GM21423 (cell line): ENCODE measurements around the gene ZNHIT1.
"Not testable (repeated sequence)": the region's sequence is repeated elsewhere in the genome, so short reads cannot be mapped to it uniquely, and the experiment has no call there.

Experiments
- ATAC-seq: cut with Tn5 transposase; IDR thresholded peaks from one replicate; pipeline ENCODE4 v1.9.1; 2021; ENCODE audit warnings: mild to moderate bottlenecking, moderate library complexity; ENCODE audit not compliant: unreplicated experiment

ZNHIT1 gene

DNA sequence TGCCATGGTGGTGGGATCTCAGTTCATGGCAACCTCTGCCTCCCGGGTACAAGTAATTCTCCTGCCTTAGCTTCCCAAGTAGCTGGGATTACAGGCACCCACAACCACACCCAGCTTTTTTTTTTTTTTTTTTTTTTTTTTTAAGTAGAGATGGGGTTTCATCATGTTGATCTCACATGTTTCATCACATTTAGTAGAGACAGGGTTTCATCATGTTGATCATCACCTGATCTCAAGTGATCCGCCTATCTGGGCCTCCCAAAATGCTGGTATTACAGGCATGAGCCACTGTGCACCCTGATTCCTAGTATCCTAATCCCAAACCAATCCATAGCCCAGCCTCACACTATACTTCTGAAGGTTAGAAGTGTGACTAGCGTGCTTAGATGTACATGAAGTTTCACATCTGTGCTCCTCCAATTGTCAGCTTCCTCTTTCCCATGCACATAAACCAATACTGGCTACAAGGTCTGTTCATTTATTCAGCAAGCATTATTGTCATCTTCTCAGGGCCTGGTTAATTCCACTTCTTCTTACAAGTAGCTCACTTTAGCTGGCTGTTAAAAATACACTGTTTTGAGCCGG lies 31.0 kb upstream of the ZNHIT1 start:
- no peak for ATAC-seq

DNA sequence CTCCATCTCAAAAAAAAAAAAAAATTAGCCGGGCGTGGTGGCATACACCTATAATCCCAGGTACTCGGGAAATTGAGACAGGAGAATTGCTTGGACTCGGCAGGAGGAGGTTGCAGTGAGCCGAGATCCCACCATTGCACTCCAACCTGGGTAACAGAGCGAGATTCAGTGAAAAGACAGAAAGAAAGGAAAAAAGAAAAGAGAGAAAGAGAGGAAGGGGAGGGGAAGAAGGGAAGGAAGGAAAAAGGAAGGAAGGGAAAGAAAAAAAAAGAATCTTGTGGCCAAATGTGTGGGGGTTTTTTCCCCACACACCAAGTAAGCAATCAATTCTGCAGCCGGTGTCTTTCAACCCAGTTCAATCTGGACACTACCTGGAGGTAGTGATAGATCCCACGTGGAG lies 28.9 kb upstream of the ZNHIT1 start:
- ATAC-seq = no peak

DNA sequence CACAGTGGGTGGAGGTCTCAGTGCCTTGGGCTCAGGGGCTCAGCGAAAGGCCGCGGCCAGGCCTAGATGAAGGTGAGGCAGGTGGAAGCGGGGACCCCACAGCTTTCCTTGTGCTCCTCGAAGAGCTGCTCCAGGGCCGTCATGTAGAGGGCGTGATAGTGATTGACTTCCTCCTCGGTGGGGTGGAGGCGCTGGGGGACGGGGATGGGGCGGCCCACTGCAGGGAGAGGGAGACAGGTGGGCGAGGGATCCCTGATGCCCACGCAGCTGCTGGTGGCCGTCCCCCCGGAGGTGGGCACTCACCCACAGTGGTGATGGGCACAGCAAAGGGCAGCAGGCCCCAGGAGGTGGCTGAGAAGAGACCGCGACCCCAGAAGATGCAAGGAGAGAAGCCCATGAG lies 22.1 kb upstream of the ZNHIT1 start:
- ATAC-seq = no peak

DNA sequence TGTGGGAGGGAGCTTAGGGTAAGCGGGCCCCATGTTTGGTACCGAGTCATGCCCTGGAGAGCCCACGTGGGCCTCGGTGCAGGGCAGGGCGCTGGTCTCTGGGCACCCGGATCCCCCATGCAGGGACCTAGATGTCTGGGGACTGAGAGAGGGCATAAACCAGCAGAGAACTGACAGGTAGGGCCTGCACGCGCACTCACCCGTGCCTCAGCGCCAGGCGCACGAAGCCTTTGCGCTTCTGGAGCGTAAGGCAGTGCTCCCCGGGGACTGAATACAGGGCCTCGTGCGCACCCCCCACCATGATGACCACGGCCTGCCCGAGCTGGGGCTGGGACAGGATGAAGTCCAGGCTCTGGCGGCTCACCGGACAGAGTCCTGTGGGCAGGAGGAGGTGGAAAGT lies 20.0 kb upstream of the ZNHIT1 start:
- no peak for ATAC-seq

DNA sequence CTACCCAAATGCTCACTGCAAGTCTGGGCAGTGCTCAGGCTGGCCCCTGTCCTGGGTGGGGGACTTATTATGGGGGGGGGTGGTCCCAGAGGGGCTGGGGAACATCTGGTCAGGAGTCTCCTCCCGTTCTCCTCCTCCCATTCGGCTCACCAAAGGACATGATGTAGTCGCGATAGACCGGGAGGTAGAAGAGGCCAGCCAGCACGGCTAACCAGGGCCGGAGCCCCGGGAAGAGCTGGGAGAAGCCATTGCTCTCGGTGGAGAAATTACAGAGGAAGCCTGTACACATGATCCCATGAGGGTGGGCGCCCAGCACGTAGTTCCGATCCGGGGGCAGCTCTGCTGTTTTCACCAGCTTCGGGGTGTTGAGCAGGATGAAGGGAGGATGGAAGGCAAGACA lies 19.5 kb upstream of the ZNHIT1 start:
- no peak for ATAC-seq

DNA sequence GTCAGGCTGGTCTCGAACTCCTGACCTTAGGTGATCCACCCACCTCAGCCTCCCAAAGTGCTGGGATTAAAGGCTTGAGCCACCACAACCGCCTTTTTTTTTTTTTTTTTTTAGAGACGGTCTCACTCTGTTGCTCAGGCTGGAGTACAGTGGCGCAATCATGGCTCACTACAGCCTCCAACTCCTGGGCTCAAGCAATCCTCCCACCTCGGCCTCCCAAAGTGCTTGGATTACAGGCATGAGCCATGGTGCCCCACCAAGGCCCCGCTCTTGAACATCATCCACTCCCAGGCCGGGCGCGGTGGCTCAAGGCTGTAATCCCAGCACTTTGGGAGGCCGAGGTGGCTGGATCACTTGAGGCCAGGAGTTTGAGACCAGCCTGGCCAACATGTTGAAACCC lies 18.4 kb upstream of the ZNHIT1 start:
- ATAC-seq = not testable (repeated sequence)

DNA sequence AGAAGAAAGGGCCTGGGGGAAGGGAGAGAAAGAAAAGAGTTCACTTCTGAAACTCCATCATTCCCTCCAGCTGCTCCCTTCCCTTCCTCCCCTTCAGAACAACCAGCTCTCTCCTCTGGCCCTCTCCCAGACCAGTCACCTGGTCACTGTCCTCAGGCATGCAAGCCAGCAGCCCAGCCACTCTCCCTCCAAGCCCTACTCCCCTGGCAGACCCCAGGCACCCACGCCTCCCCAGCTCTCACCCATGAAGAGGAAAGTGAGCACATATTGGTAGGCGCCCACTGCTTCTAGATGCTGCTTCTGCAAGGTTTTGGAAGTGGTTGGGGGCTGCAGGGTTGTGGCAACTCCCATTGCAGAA lies 17.5 kb upstream of the ZNHIT1 start:
- no peak for ATAC-seq

DNA sequence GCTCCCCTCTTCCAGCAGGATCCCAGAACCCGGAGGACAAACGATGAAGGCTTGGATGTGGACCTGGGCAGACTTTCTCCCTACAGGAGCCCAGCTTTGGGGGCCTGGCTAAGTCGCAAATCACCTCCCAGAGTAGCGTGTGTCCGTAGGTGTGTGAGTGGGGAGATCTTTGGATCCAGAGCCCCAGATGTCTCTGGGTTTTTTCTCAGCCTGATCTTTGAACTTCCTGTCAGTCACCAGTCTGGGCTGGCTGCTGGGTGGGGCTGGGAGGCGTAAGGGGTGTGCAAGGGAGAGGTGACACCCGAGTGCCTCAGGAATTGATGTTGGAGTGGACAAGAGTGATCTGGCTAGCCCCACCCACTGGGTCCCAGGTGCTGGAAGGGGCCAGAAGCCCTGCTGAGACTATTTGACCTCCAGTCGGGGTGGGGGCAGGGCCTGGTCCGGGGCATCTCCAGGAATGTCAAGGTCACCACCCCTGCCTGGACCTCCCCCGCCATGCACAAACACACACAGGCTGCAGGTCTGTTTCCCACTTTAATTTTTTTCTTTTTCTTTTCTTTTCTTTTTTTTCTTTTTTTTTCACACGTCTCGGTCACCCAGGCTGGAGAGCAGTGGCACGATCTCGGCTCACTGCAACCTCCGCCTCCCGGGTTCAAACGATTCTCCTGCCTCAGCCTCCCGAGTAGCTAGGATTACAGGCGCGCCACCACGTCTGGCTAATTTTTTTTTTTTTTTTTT lies 16.9 kb upstream of the ZNHIT1 start, which contains the start of gene MOGAT3:
TSS of gene MOGAT3 (minus strand) at position 175 of the 738 bp plus-strand sequence. CDS start 182 bp downstream, outside the sequence.
- ATAC-seq = no peak

DNA sequence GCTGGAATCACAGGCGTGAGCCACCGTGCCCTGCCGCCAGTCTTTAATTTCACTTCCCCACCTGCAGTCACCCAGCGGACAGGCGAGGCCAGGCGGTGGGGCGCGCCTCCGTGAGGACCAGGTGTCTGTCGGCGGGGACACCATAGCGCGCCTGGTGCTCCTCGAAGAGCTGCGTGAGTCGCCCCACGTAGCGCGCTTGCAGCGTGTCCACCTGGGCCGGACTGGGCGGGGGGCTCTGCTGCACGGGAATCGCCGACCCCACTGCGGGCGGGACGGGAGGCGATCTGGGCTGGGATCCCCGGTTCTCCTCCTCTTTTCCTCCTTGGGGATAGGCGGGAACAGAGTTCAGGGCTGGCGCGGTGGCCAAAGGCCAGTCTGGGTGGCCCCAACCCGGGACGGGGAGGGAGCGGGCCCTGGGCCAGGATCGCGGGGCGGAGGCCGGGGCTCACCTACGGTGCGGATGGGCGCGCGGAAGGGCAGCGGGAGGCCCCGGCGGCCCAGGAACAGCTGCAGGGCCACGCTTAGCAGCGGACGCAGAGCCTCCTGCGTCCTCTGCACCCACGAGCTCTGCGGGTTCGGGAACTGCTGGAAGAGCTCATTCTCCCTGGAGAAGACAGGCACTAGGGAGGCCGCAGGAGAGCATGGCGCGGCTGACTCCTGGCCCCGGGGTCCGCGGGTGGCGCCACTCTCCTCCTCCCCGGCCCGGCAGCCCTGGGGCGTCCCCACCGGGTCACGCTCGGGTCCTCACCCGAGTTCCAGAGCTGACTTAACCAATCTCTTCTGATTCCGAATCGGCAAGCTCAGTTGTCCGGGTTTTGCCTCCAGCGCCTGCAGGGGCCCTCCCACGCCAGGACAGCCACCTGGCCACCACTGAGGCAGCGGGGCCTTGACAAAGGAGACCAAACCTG lies 16.0 kb upstream of the ZNHIT1 start:
- ATAC-seq = no peak

DNA sequence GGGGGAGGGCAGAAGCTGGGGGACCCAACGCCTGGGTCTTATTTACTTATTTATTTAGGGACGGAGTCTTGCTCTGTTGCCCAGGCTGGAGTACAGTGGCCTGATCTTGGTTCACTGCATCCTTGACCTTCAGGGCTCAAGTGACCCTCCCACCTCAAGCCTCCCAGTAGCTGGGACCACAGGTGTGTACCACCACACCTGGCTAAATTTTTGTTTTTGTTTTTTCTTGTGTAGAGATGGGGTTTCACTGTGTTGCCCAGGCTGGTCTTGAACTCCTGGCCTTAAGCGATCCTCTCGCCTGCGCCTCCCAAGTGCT lies 15.4 kb upstream of the ZNHIT1 start:
- ATAC-seq = no peak

DNA sequence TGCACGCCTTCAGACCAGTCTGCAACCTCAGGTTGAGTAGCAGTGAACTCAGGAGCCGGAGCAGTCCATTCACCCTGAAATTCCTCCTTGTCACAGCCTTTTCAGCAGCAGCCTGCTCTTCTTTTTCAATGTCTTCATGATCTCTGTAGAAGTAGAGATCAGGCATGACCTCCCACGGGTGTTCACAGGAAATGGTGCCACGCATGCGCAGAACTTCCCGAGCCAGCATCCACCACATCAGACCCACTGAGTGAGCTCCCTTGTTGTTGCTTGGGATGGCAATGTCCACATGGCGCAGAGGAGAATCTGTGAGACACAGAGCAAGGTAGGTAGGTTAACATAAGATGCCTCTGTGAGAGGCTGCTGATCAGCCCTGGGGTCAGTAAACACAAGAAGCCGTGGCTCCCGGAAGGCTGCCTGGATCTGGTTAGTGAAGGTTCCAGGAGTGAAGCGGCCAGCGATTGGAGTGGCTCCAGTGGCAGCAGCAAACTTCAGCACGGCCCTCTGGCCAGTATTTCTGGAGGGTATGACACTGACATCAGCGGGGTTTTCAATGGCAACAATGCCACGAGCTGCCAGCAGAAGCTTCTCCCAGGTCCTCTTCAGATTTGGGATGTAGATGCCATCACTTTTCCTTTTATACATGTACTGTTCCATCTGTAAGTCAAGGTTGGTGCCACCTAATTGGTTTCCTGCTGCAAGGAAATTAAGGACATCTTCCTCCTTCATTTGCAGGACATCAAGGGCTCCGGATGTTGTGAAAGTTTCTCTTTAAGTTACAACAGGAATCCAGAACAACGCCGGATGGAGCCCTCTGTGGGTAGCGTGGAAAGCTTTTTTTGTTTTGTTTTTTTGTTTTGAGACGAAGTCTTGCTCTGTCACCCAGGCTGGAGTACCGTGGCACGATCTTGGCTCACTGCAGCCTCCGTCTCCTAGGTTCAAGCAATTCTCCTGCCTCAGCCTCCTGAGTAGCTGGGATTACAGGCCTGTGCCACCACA lies 13.9 kb upstream of the ZNHIT1 start:
- not testable (repeated sequence) for ATAC-seq

DNA sequence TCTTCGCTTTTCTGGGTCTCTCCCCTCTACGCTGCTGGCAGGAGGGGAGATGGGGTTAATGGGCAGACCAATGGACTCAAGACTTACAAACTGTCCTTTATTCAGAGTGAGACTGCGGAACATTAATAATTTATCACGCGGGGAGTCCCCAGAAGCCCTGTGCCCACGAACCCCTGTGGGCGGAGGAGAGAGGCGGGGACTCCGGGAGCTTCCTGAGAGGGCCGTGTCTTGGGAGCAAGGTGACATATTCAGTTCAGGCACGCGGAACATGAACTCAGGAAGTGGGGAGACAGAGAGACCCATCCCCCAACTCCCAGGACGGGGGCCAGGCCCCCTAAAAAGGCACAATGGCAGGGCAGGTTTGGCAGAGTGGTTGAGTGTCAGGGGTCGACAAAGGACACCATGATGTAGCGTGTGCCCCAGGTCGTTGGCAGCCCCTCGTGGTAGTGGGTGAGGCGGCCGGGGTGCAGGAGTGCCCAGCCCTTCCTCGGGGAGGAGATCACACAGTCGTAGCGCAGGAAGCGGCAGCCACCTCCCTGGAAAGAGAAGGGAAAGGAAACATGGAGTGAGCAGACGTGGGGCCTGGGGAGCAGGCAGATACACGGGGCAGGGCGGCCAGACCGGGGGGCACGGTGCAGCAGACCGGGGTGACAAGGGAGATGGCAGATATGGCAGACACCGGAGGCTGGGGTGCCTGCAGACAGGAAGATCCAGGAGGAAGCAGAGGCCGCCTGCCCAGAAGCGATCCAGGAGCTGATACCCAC lies 11.9 kb upstream of the ZNHIT1 start:
- no peak for ATAC-seq

DNA sequence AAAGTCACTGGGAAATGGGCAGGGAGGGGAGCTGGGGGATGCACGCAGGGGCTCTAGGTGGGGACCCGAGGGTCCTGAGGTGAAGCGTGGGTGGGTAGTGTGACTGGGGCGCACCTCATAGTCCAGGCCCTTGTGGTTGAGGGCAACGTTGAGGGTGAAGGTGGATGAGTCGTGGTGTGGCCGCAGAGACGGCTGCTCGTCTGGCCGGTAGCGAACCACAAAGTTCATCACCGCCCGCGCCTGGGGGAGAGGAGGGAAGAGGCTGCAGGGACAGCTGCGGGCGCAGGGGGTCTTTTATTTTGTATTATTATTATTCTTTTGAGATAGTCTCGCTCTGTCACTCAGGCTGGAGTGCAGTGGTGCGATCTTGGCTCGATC lies 11.3 kb upstream of the ZNHIT1 start:
- no peak for ATAC-seq

DNA sequence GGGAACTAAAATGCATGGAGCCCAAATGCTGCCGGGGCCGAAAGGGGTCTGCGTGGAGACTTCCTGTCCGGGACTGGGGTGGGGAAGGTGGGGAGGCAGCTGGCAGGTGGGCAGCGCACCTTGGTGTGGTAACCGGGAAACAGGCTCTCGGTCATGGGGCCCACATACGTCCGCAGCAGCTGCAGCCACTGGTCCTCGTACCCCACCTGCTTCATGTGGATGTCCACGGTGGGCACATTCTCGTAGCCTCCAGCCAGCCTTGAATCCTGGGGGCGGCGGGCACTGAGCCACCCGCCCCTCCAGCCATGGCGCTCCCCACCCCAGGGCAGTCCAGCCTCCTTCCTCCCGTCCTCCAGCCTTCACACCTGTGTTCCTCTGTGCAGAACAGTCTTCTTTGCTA lies 10.5 kb upstream of the ZNHIT1 start:
- ATAC-seq = no peak

DNA sequence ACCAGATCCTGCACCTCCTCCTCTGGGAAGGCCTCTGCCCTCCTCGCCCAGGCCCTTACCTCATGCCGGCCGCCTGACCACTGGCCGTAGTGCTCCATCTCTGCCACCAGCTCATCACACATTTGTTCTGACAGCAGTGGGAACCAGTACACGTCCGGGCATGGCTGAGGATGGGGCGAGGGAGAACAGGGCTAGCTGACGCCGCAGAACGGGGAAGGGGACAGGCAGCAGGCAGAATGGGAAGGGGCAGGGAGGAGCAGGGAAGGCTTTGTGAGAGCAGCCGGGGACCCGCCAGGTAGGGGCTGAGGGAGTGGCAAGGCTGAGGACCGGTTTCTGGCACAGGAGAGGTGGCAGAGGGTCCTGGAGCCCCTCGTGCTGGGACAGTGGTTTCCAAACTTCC lies 9.2 kb upstream of the ZNHIT1 start:
- no peak for ATAC-seq

DNA sequence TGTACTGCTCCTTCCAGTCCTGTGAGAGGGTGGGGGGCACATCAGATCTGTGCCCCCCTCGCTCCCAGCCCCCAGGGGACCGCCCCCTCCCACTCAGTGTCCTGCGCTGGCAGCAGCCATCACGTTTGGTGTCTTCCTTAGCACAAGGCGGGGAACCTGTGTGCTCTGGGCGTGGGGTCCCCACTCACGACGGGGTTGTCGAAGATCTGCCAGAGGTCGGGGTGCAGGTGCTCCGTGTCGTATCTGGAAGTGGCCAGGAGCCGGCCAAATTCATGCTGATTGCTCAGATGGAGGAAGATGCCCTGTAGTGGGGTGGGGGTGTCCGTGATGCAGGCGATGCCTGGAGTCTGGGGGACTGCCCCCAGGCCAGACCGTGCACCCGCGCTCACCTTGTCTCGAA lies 7.8 kb upstream of the ZNHIT1 start:
- ATAC-seq = no peak

DNA sequence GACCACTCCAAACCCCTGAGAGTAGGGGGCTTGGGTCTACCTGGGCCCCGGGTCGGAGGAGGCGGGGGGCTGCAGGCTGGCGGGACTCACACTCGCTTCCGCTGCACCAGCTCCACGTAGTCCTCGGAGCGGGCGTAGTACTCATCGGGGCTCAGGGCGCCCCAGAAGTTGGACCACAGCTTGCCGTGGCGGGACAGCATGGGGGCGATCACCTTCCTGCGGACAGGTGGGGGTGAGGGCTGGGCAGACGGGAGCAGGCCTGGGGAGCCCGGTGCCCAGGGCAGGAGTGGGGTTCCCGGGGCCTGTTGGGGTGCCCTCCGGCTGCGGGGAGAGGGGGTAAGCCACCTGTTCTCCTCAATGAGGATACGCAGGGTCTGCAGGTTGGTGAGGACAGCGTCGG lies 6.5 kb upstream of the ZNHIT1 start:
- ATAC-seq = no peak

DNA sequence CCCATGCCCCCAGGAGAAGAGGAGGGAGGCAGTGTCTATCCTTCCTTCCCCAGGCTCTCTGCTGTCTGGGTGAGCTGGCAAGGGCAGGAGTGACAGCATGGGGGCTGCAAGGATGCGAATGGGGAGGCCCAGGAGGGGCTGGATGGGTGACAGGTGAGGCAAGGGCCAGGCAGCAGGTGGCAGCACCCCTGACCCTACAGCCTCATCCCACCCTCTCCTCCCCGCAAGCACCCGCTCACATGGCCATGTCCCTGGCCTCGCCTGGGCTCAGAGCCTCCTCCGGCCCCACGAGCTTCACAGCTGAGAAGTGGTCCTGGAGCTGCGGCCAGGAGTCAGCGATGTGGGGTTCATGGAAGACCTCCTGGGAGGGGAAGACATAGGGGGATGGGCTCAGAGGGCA lies 6.0 kb upstream of the ZNHIT1 start:
- no peak for ATAC-seq

DNA sequence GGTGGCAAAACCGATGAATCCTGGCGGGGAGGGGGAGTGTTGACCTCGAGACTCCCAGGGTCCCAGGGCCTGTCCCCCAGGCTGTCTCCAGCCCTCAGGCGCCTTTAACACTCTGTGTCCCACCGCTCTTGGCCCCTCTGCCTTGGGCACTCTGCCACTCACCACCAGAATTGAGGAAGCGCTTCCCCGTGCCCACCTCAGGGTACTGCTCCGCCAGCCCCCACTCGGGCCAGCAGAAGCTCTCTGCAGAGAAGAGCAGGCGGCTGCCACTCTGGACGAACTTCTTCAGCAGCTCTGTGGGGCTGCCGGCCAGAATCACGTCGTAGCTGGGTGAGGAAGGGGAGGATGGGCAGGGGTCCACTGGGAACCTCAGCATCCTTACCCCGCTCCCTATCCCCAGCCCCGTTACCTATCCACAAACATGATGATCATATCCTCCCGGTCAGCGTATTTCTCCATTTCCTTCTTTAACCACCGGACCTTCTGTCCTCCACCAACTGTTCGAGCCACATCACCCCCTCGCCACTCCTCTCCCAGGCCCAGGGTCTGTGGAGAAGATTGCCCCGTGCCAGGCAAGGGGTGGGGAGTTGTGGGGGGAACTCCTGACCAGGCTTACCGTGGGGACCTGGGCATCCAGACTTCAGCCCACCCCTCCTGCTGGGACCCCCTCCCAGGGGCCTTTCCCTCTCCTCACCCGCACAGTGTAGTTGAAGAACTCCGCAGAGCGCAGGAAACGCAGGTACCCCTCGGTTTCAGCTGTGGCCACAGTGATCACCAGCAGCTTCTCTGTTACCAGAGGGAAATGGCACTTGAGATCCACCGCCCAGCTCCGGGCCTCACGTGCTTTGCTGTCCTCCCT lies 1.7 kb upstream of the ZNHIT1 start:
- ATAC-seq = no peak
